NCI-H510A treated with DMSO at 0.1 percent for 48 hours (cell line): ENCODE data around the gene OR10A4.
A peak's percentile ranks its signal among the peaks of the same experiment; 100 is the strongest.
"Not testable (repeated sequence)": the region's sequence is repeated elsewhere in the genome, so short reads cannot be mapped to it uniquely, and the experiment has no call there.

Experiments
- DNase-seq: peaks from one replicate; lab custom pipeline; 2025; lab: John Stamatoyannopoulos, UW

OR10A4 gene

GRCh38 chr11:6898911-6899310, 22.5 kb downstream of the OR10A4 start:
- DNase-seq, result no peak

- DNase-seq, result no peak
Observed at GRCh38 chr11:6900327-6900999, 24.0 kb downstream of the OR10A4 start.

GRCh38 chr11:6904804-6905203, 28.4 kb downstream of the OR10A4 start:
- not testable (repeated sequence) for DNase-seq

DNA sequence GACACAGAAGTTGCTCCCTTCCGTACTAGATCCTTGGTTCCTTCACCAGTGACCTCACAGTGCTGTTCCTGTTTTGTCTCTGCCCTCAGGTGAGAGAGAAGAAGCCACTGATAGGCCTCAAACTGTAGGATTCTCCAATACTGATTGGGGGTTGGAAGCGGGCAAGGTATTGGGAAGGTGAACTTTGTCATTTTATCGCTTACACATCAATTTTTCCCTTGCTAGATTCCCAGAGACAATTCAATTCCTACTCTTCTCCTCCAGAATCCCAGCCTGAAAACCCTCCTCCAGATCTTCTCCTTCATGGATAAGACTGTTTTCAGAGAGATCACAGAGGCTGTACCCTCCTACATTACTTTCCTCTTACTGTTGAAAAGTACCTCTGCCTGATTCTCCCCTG, 35.0 kb downstream of the OR10A4 start:
- DNase-seq, result no peak

- DNase-seq, result no peak
Observed at GRCh38 chr11:6911948-6912347, 35.5 kb downstream of the OR10A4 start.

DNA sequence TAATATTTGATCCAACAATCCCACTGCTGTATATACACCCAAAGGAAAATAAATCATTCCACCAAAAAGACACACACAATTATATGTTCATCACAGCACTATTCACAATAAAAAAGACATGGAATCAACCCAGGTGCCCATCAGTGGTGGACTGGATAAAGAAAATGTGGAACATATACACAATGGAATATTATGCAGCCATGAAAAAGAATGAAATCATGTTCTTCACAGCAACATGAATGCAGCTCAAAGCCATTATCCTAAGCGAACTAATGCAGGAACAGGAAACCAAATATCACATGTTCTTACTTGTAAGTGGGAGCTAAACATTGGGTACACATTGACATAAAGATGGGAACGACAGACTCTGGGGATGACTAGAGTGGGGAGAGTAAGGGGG, 43.3 kb downstream of the OR10A4 start:
- DNase-seq, result no peak

DNA sequence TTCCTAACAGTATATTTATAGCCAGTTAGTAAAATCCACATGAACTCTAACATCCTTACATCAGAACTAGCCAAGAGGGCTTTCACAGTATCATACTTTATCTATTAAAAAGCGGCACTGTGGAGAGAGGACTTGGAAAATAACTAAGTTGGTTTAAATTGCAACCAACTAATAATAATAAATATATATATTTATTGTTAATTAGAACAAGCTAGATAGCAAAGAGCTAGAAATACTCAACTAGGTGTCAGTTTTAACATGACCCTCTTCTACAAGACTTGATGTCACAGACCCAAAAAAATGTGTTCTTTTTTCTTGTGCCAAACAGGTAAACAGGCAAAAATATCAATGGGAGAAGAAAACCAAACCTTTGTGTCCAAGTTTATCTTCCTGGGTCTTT, 44.3 kb downstream of the OR10A4 start, which contains the start of gene OR2D3:
OR2D3 (plus strand) TSS at position 301 of the 400 bp plus-strand sequence; CDS start at position 301, 0 bp downstream.
- DNase-seq, result no peak

DNA sequence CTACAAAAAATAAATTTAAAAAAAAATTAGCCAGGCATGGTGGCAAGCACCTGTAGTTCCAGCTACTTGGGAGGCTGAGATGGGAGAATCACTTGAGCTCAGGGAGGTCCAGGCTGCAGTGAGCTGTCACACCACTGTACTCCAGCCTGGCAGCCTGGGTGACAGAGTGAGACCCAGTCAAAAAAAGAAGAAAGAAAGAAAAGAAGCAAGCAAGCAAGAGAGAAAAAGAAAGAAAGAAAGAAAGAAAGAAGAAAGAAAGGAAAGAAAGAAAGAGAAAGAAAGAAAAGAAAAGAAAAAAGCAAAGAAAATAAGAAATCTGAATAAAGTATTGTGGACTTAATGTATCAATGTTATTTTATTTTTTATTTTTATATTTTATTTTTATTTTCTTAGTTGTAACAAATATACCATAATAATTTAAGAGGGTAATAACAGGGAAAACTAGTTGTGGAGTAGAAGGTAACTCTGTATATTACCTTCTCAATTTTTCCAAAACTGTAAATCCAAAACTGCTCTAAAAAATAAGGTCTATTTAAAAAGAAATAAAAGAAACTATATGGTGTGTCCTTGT, 48.7 kb downstream of the OR10A4 start:
- DNase-seq, result no peak

DNA sequence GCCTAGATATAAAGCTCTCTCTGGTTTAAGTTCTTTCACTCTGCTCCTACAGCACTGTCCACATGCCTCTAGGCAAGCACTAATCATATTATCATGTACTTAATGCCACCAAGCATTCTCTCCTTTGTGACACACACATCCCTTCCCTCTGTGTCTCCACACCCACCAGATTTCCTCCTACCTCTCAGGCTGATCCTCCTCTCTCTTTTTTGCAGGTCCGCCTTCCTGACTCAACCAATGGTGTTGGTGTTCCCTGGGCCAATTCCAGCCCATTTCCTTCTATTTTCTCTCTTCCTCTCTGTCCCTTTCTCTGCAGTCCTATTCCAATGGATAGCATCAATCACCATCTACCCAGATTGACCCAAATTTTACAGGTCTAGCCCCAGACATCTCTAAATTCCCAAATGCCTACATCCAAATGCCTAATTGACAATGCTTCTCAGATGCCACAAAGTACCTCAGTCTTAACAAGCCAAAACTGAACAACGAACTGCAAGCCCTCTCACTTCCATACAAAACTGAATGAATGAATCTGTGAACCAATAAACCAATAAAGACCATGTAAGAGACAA, 49.3 kb downstream of the OR10A4 start:
- peak; percentile 36 for DNase-seq

DNA sequence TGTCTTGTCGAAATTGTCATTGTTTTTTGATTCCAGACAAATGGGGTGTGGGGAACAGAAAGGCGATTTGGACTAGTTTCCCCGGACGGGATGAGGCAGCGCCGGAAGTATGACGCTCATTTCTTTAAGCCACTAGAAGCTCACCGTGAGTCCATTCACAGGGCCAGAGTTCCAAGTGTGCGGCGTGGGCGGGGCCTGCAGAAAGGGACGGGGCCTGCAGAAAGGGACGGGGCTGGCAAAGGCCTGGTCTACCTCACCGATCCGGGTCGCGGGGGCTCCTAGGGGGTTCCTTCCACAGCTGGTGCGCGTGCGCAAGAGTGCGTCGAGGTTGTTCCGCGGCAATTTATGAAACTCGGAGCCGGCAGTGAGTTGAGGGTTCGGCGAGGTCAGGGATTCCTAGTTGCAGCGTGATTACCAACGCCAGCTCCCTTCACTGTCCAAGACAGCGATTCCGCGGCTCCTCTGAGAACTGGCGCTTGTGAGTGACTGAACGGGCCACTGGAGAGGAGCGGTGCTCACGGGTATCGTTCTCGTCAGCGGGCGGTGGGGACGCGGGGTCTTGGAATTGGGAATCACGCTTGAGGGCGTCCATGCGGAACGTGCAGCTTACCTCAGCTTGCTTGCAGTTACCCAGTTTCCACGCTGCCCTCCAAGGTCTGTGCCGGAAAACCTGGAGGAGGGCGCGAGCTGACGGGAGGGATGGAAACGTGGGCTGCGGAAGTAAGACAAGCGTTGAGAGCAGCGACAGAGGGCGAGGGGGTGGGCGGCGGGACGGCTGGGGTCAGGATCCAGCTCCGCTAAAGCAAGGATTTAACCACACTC, 50.0 kb downstream of the OR10A4 start, which contains the start of gene ZNF215:
ZNF215 (plus strand) TSS at position 219 of the 822 bp plus-strand sequence. CDS start 5,847 bp downstream, outside the sequence.
- peak; percentile 87 for DNase-seq

- peak; percentile 25 for DNase-seq
Observed at GRCh38 chr11:6927030-6927617, 50.7 kb downstream of the OR10A4 start.
